Natural killer cell treated with Interleukin-12 subunit alpha and Interleukin-12 subunit beta and Interleukin-15 and Interleukin-18, amount 100 ng/mL, for 72 hours (primary cell): ENCODE measurements around the gene GUCY1A2. TPM values are rescaled to one million over a fixed set of nuclear protein-coding genes. Genes with fewer than 3 reads are reported as not detected.
"Not testable (repeated sequence)": the region's sequence is repeated elsewhere in the genome, so short reads cannot be mapped to it uniquely, and the experiment has no call there.

ENCODE experiments used
- ATAC-seq, 2 donors: fragments of 150-1000 bp; cut with Tn5 transposase in 1 of 2; sonication (Bioruptor Pico), chemical (Tn5 transposase) in 1 of 2; 2 replicates each; pipeline ENCODE4 v1.10.0; 2021
- DNase-seq: peaks from one replicate; pipeline ENCODE4 v3.0.0; 2022; ENCODE audit warnings: low spot score
- H3K27ac Mint-ChIP-seq, 2 donors: 1 replicate in 1 of 2; 2 replicates in 1 of 2; pipeline ENCODE4 v1.8.0; 2022; ENCODE audit warnings: mixed read lengths in 2 of 2, mild to moderate bottlenecking in 1 of 2, moderate library complexity in 1 of 2
- H3K27me3 Mint-ChIP-seq, 2 donors: 1 replicate in 1 of 2; 2 replicates in 1 of 2; pipeline ENCODE4 v1.8.0; 2022; ENCODE audit warnings: mixed read lengths in 2 of 2
- H3K36me3 Mint-ChIP-seq: one replicate; pipeline ENCODE4 v1.8.0; 2022; ENCODE audit warnings: mixed read lengths
- H3K4me1 Mint-ChIP-seq, 2 donors: 1 replicate in 1 of 2; 2 replicates in 1 of 2; pipeline ENCODE4 v1.8.0; 2022; ENCODE audit warnings: low read depth in 2 of 2, mixed read lengths in 2 of 2, mild to moderate bottlenecking in 1 of 2
- H3K4me3 Mint-ChIP-seq: one replicate; pipeline ENCODE4 v1.8.0; 2022; ENCODE audit warnings: mixed read lengths
- H3K9me3 Mint-ChIP-seq: 2 replicates; pipeline ENCODE4 v1.8.0; 2022; ENCODE audit warnings: mixed read lengths
- total RNA-seq, 2 donors: library from RNA; stranded (reverse); gene quantifications; one replicate each; pipeline ENCODE4 v1.2.3, GENCODE V29; 2022

GUCY1A2 gene
- total RNA-seq, 2 donors from 2014 or later = not detected

DNA sequence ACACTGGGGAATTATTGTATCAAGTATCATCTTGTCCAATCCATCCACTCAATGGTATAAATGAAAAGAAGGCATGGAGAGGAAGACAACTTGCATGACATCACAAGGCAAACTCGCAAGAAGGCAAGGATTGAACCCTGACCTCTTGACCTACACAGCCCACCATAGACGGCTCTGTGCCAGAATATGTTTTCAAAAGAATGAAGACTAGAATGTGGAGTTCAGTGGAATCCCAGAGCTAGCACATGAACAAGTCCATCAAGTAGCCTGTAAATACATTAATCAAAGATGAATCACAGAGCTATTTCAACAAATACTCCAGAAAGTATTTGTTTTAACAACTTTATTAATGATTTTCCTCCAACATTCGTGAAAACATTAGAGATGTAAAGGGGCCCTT is 189.7 kb downstream of the GUCY1A2 start:
- H3K27me3 Mint-ChIP-seq = no peaks in the 10 kb centered on the region
- no peak for DNase-seq
- no peak overlapping the region for H3K27ac Mint-ChIP-seq
- peaks cover 5% of the 10 kb centered on the region for H3K36me3 Mint-ChIP-seq
- H3K9me3 Mint-ChIP-seq = peaks cover 15% of the 10 kb centered on the region
- no peaks in the 10 kb centered on the region for H3K4me1 Mint-ChIP-seq
- no peak for ATAC-seq
- no peak overlapping the region for H3K4me3 Mint-ChIP-seq

GRCh38 chr11:106827687-106828086 is 190.6 kb downstream of the GUCY1A2 start:
- H3K9me3 Mint-ChIP-seq = peaks cover 15% of the 10 kb centered on the region
- no peak overlapping the region for H3K4me3 Mint-ChIP-seq
- ATAC-seq = no peak
- peaks cover 5% of the 10 kb centered on the region for H3K36me3 Mint-ChIP-seq
- no peak overlapping the region for H3K27ac Mint-ChIP-seq
- H3K27me3 Mint-ChIP-seq = no peaks in the 10 kb centered on the region
- DNase-seq = no peak
- no peaks in the 10 kb centered on the region for H3K4me1 Mint-ChIP-seq

GRCh38 chr11:106826558-106826957 is 191.7 kb downstream of the GUCY1A2 start:
- H3K27ac Mint-ChIP-seq, H3K27me3 Mint-ChIP-seq, DNase-seq, H3K4me1 Mint-ChIP-seq, H3K36me3 Mint-ChIP-seq, H3K4me3 Mint-ChIP-seq, ATAC-seq: not testable (repeated sequence)
- peaks cover 14% of the 10 kb centered on the region for H3K9me3 Mint-ChIP-seq

DNA sequence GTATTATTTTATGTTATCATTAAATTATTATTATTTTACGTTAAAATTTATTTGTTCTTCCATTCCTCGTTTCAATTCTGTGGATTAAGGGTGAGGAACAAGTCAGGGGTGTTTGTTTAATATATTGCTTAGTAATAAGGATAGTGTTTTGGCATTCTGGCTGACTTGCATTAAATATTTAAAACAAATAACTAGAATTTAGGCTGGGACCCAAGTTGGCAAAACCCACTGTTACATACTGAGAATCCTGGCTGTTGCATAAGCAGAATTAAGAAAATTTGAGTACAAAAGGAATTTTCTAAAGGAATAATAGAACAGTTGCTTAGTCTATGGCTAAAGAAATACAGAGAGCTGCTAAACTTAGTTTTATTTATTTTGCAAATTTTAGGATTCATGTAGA is 196.4 kb downstream of the GUCY1A2 start:
- Mint-ChIP-seq H3K27me3 (no peaks in the 10 kb centered on the region), H3K9me3 (peaks cover 5% of the 10 kb centered on the region), H3K4me3 (no peak overlapping the region), H3K27ac (no peak overlapping the region), H3K36me3 (no peaks in the 10 kb centered on the region), H3K4me1 (no peaks in the 10 kb centered on the region)
- DNase-seq (no peak), ATAC-seq (no peak)

DNA sequence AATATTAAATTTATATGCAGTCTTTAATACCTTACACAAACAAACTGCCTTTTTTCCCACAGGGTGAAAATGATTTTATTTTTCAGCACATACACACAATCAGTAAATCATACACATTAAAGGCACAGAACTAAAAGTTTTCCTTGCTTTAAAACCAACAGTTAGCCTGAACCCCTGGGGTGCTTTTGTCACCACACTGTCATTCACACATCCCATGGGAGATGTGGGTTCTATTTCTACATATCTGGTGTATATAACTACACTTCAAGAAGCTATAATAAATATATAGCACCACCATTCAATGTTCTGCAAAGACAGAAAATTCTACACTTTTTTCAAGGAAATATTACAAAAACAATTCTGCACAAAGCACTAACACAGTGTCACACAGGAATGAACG is 197.0 kb downstream of the GUCY1A2 start:
- no peak overlapping the region for H3K4me3 Mint-ChIP-seq
- no peaks in the 10 kb centered on the region for H3K4me1 Mint-ChIP-seq
- ATAC-seq (no peak), DNase-seq (no peak)
- no peaks in the 10 kb centered on the region for H3K36me3 Mint-ChIP-seq
- no peak overlapping the region for H3K27ac Mint-ChIP-seq
- H3K27me3 Mint-ChIP-seq = no peaks in the 10 kb centered on the region
- peaks cover 7% of the 10 kb centered on the region for H3K9me3 Mint-ChIP-seq

- no peak for DNase-seq
- Mint-ChIP-seq H3K36me3 (no peaks in the 10 kb centered on the region), H3K4me3 (no peak overlapping the region), H3K4me1 (no peaks in the 10 kb centered on the region), H3K27me3 (no peaks in the 10 kb centered on the region), H3K27ac (no peak overlapping the region), H3K9me3 (peaks cover 16% of the 10 kb centered on the region)
- no peak for ATAC-seq
Observed at GRCh38 chr11:106818443-106818842, 199.8 kb downstream of the GUCY1A2 start.

DNA sequence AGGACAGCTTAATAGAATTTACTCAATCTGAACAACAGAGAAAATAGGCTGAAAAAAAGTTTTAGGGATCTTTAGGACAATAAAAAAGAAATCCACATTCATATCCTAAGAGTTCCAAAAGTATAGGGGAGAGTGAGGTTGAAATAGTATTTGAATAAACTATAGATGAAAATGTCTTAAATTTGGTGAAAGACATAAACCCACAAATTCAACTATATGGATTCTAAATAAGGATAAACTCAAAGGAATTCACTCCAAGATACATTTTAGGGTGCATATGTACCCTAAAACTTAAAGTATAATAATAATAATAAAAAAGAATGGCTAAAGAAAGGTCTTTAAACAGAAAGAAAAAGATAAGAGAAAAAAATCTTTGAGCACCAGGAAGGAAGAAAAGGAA is 203.1 kb downstream of the GUCY1A2 start:
- ATAC-seq (no peak), DNase-seq (no peak)
- H3K36me3 Mint-ChIP-seq = no peaks in the 10 kb centered on the region
- H3K4me1 Mint-ChIP-seq = no peaks in the 10 kb centered on the region
- H3K9me3 Mint-ChIP-seq = peaks cover 19% of the 10 kb centered on the region
- no peak overlapping the region for H3K27ac Mint-ChIP-seq
- H3K27me3 Mint-ChIP-seq = no peaks in the 10 kb centered on the region
- no peak overlapping the region for H3K4me3 Mint-ChIP-seq

DNA sequence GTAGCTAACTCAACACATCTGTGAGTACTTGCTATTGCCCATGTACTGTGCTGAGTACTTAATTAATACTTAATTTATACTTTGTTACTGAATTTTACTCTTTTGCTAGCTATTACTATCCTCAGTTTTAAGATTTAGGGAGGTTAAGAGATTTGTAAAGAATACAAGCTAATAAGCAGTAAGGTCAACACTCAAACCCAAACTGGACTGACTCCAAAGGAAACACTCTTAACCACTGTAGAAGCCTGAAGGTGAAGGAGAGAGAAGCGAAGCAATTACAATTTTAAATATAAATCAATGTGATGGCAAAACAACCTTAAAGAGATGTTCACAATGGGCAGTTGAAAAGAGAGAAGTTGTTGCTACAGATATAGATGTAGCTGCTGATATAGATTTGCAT is 204.5 kb downstream of the GUCY1A2 start:
- H3K27ac Mint-ChIP-seq = no peak overlapping the region
- H3K27me3 Mint-ChIP-seq = no peaks in the 10 kb centered on the region
- H3K9me3 Mint-ChIP-seq = peaks cover 19% of the 10 kb centered on the region
- no peak for ATAC-seq
- DNase-seq = no peak
- H3K4me3 Mint-ChIP-seq = no peak overlapping the region
- H3K4me1 Mint-ChIP-seq = no peaks in the 10 kb centered on the region
- H3K36me3 Mint-ChIP-seq = no peaks in the 10 kb centered on the region

DNA sequence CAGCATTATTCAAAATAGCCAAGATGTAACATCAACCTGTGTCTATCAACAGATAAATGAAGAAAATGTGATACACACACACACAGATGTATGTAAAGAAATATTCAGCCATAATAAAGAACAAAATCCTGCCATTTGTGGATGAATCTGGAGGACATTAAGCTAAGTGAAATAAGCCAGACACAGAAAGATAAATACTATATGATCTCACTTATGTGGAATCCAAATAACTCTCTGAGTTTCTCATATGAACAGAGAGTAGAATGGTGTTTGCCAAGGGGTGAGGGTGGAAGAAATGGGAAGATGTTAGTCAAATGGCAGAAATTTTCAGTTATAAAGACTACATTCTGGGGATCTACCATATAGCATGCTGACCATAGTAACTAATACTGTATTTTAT is 224.2 kb downstream of the GUCY1A2 start:
- ATAC-seq (no peak), DNase-seq (no peak)
- Mint-ChIP-seq H3K27ac (no peak overlapping the region), H3K4me3 (no peak overlapping the region), H3K36me3 (peaks cover 11% of the 10 kb centered on the region), H3K9me3 (peaks cover 24% of the 10 kb centered on the region), H3K4me1 (no peaks in the 10 kb centered on the region), H3K27me3 (no peaks in the 10 kb centered on the region)

DNA sequence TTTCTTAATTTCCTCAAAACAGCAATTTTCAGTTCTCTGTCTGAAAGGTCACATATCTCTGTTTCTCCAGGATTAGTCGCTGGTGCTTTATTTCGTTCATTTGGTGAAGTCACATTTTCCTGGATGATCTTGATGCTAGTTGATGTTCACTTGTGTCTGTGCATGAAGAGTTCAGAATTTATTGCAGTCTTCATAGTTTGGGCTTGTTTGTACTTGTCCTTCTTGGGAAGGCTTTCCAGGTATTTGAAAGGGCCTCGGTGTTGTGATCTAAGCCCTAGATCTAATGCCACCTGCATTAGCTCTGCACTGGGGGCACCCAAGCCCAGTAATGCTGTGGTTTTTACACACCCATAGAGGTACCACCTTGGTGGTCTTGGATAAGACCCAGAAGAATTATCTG is 228.9 kb downstream of the GUCY1A2 start:
- Mint-ChIP-seq H3K27me3 (no peaks in the 10 kb centered on the region), H3K27ac (no peak overlapping the region)
- no peak for ATAC-seq

DNA sequence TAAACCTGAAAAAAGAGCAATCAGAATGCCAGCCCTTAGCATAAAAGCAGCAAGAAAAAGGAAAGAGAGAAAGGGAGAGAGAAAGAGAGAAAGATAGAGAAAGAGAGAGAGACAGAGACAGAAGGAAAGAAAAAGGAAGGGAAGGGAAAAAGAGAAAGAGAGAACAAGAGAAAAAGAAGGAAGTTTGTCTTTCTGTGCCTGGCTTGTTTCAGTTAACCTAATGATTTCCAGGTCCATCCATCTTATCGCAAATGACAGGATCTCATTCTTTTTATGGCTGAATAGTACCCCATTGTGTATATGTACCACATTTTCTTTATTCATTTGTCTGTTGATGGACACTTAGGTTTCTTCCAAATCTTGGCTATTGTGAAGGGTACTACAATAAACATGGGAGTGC is 230.8 kb downstream of the GUCY1A2 start:
- peaks cover 21% of the 10 kb centered on the region for H3K9me3 Mint-ChIP-seq
- ATAC-seq = no peak
- no peak overlapping the region for H3K27ac Mint-ChIP-seq

More for the DNA sequence above, 228.9 kb downstream of the GUCY1A2 start:
- Mint-ChIP-seq H3K9me3 (peaks cover 23% of the 10 kb centered on the region), H3K4me3 (no peak overlapping the region), H3K36me3 (no peaks in the 10 kb centered on the region), H3K4me1 (no peaks in the 10 kb centered on the region)
- no peak for DNase-seq

DNA sequence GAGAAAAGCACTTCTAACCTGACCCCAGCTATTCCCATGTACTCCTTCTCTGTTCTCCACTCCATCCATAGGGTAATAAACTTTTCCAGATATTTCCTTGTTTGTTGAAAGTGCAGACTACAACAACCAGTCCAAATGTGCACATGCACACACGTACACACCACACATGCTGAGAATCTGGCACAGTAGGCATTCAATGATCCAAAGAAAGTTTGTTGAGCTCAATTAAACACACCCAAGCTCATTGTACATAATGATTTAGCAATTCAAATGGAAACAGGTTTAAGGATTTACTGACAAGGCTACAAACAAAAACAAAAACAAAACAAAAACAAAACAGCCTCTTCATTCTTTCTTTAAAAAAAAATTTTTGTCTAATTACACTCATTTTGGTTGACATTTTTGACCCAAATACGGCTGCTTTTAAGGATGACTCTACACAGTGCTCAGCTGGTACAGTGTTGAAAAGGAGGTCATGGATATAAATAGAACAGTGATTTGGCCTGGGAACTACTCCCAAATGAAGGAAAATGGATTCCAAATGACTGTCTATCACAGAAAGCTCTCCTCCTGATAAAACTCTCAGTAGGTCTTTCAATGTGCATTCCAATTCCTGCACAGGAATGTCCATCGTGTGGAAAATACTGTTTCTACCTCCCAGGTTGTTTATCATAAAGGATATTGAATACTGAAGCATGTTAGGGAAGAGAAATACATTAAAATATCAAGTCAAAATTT is 232.2 kb downstream of the GUCY1A2 start:
- no peak overlapping the region for H3K27ac Mint-ChIP-seq
- H3K36me3 Mint-ChIP-seq = no peaks in the 10 kb centered on the region
- DNase-seq (no peak), ATAC-seq (no peak)
- H3K9me3 Mint-ChIP-seq = peaks cover 20% of the 10 kb centered on the region
- H3K4me1 Mint-ChIP-seq = no peaks in the 10 kb centered on the region
- H3K27me3 Mint-ChIP-seq = no peaks in the 10 kb centered on the region
- H3K4me3 Mint-ChIP-seq = no peak overlapping the region

More for the DNA sequence above, 230.8 kb downstream of the GUCY1A2 start:
- Mint-ChIP-seq H3K4me3 (no peak overlapping the region), H3K4me1 (no peaks in the 10 kb centered on the region), H3K27me3 (no peaks in the 10 kb centered on the region), H3K36me3 (no peaks in the 10 kb centered on the region)
- DNase-seq = no peak

DNA sequence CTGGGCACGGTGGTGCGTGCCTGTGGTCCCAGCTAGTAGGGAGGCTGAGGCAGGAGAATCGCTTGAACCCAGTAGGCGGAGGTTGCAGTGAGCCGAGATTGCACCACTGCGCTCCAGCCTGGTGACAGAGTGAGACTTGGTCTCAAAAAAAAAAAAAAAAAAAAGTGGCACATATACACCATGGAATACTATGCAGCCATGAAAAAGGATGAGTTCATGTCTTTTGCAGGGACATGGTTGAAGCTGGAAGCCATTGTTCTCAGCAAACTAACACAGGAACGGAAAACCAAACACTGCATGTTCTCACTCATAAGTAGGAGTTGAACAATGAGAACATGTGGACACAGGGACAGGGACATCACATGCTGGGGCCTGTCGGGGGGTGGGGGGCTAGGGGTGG is 241.0 kb downstream of the GUCY1A2 start:
- not testable (repeated sequence) for H3K4me1 Mint-ChIP-seq, H3K27ac Mint-ChIP-seq, ATAC-seq

DNA sequence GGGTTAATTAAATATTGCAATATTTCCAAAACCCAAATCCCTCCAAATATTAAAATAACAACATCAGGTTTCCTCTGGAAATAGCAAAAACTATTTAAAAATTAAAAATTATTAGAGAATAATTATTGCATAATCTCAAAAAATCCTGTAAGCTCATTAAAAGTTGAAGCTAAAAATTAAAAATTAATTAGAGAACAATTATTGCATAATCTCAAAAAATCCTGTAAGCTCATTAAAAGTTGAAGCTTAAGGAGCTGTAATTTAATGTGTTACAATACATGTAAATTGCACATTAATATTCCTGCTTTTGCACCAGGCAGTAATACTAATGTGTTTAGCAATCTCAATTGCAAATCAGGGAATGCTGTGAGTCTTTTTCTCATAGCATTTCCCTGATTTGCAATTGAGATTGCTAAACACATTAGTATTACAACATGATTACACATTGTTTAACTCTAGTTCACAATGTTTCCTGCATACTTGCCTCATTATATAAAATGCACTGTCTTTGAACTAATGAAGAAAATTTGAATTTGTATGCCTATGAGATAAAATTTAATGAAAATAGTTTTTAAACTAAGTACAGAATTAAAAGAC is 247.7 kb downstream of the GUCY1A2 start:
- no peaks in the 10 kb centered on the region for H3K36me3 Mint-ChIP-seq
- H3K4me1 Mint-ChIP-seq = no peaks in the 10 kb centered on the region
- no peak for ATAC-seq
- H3K27ac Mint-ChIP-seq = no peak overlapping the region
- H3K4me3 Mint-ChIP-seq = no peak overlapping the region
- no peak for DNase-seq
- H3K27me3 Mint-ChIP-seq = no peaks in the 10 kb centered on the region
- H3K9me3 Mint-ChIP-seq = peaks cover 3% of the 10 kb centered on the region

More for the DNA sequence above, 241.0 kb downstream of the GUCY1A2 start:
- H3K27me3 Mint-ChIP-seq, H3K36me3 Mint-ChIP-seq, DNase-seq, H3K4me3 Mint-ChIP-seq: not testable (repeated sequence)
- peaks cover 20% of the 10 kb centered on the region for H3K9me3 Mint-ChIP-seq
